SK-N-MC (cell line): ENCODE measurements around the gene GMDS.

Experiments used
- EZH2 ChIP-seq: fragments of 200-600 bp; sonication (generic); IDR thresholded peaks from one replicate; pipeline ENCODE4 v1.6.1; 2017; ENCODE audit warnings: antibody characterized with exemption
- POLR2AphosphoS5 ChIP-seq: IDR thresholded peaks from 2 replicates; pipeline ENCODE4 v1.6.1; 2012; ENCODE audit warnings: mild to moderate bottlenecking, low read depth, low read length, borderline replicate concordance

GRCh38 chr6:2034256-2034655 lies 211.1 kb downstream of the GMDS start:
- TF ChIP-seq EZH2: no peak
- TF ChIP-seq POLR2AphosphoS5: no peak
